DMS53 (cell line): ENCODE results near the gene CACNG6.
A peak's percentile ranks its signal among the peaks of the same experiment; 100 is the strongest.

Experiments used
- DNase-seq: peaks from one replicate; lab custom pipeline; 2025; lab: John Stamatoyannopoulos, UW

CACNG6 gene

DNA sequence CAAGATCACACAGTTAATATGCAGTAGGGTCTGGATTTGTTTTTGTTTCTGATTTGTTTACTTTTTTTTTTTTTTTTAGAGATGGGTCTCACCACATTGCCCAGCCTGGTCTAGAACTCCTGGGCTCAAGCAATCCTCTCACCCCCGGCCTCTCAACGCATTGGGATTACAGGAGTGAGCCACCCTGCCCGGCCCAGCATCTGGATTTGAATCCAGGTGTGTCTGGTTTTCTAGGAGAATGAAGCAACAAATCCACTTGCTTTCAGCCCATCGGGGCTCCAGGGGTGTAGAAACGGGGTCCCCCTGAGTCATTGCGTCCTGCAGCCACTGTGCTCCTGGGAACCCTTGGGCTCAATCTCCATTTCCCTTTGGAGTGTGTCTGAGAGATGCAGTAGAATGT, 22.1 kb upstream of the CACNG6 start:
- DNase-seq, result no peak

DNA sequence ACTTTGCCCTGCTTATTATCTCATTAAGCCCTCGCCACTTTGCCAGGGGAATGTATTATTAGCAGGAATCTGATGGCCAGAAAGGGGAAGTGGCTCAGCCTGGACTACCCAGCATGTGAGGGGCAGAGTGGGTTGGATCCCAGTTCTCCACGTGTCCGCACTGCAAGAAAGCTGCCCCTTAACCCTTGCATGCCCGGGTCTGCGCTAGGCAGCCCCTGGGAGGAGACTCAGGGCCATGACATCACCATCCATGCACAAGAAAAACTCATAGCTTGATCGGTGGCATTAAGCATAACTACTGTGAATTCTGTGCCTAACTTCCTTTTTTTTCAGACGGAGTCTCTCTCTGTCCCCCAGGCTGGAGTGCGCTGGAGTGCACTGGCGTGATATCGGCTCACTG, 19.8 kb upstream of the CACNG6 start:
- DNase-seq, result no peak

DNA sequence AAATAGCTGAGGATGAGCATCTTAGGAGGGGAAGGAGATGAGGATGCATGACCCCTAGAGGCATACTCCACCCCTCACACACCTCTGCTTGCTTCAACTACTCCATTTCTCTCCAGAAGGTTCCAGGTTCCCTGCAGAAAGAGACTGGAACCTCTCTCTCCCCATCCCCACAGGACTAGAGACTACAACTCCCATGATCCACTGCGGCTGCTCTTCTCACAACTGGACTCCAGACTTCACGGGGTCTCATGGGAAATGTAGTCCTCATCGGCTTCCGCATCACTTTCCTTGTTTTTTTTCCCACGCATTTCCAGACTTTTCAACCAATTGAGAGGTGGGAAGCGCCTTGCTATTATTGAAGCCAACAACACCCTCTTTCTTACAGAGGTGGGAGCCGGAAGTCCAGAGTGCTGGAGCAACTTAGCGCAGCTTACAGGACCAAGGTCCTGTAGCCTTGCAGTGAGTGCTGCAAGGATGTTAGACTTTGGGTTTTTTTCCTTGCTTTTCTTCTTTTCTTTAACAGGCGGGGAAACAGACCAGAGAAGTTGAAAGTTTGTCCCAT, 13.9 kb upstream of the CACNG6 start:
- DNase-seq, result peak; percentile 65

DNA sequence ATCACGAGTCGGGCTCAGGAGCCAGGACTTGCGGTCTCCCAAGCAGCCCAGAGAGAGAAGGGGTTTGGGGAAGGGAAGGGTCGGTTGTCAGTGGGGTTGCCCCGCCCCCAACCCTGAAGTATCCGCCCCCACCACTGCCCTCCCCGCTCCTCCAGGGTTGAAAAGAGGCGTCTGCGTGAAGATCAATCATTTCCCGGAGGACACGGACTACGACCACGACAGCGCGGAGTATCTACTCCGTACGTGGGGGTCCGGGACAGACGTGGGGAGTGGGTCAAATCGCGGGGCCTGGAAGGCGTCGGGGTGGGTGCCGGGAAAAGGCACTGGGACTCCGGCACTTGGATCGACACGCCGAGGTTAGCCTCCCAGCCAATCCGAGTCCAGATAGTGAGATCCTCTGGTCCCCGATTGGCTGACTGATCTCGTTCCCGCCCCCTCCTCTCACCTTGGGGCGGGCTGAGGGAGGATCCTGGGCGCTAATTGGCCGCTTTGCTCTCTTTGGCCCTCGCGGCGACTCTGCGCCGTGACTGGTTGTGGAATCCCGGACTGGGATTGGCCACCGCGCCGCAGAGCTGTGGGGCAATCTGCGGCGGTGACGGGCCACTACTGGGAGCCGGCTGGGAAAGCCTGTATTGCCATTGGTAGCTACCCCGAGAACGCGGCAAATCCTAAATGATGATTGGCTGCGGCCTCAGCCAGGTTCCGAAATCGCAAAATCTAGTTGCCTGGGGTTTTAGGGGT, 13.3 kb upstream of the CACNG6 start:
- no peak for DNase-seq

DNA sequence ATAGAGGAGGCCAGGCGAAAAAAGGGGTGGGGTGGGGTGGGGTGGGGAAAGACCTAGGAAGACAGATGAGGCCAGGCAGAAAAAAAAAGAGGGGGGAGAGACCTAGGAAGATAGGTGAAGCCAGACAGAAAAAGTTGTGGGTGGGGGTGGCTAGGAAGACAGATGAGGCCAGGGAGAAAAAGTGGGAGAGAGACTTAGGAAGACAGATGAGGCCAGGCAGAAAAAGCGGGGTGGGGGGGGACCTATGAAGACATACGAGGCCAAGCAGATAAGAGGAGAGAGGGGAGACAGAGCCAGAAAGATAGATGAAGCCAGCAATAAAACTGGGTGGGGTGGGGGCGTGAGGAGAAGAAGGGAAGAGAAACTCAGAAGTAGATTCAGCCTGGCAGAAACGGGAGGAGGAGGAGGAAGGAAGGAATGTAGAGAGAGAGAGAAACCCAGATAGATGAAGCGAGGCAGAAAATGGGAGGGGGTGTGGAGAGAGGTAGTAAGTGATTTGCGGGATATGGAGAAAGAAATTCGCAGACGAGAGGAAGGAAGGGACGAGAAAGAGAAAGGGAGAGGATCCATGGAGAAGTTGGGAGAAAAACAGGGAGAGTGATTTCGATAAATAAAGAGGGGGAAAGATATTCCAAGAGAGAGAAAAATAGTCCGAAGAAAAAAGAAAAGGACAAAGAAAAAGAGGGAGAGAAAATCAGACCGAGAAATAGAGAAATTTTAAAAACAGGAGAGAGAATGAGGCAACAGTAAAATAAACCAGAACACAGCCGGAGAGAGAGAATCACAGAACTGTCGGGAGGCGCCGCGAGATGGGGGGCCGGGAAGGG, 12.2 kb upstream of the CACNG6 start:
- DNase-seq, result no peak

DNA sequence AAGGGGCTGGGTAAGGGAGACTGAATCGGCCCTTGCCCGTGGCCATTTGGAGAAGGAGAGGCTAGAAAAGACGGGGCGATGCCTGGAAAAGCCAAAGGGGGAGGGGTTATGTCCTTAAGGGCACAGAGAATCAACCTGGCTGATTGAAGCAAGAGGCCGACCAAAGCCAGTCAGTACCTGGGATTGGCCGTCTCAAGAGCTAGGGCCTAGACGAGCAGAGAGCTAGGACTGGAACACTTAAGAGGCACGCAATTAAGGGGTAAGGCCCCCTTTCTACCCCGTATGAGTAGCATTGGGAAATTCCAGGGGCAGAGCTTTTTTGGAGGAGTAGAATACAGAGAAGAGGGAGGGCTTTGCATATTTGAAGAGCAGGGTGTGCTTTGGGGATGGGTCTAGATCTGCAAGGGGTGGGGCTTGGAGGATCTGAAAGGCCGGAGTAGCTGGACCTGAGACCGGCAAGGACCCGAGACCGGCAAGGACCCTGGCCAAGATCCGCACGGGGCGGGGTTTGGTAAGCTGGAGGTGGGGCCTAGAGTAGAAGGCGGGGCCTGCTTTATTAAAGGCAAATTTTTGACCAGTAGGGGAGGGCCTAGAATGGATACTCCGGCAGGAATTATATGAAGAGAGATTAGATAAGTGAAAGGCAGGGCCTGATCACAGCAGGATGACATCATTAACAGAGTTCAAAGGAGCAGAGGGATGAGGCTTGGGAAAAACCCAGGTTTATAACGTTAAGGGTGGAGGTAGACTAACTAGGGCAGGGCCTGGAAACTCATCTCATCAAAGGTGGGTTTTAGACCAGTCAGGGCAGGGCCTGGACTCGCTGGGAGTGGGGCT, 10.7 kb upstream of the CACNG6 start:
- no peak for DNase-seq

- no peak for DNase-seq
These were observed 10.0 kb upstream of the CACNG6 start for GRCh38 chr19:53981376-53981951.

DNA sequence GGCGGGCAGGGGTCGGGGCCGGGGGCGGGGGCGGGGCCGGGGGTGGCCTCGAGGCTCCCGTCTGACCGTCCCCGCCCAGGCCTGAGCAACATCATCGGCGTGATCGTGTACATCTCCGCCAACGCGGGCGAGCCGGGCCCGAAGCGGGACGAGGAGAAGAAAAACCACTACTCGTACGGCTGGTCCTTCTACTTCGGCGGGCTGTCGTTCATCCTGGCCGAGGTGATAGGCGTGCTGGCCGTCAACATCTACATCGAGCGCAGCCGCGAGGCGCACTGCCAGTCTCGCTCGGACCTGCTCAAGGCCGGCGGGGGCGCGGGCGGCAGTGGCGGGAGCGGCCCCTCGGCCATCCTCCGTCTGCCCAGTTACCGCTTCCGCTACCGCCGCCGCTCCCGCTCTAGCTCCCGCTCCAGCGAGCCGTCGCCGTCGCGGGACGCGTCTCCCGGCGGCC, 9.4 kb upstream of the CACNG6 start:
- no peak for DNase-seq

- DNase-seq, result no peak
These were observed 8.8 kb upstream of the CACNG6 start for GRCh38 chr19:53982611-53983010.

DNA sequence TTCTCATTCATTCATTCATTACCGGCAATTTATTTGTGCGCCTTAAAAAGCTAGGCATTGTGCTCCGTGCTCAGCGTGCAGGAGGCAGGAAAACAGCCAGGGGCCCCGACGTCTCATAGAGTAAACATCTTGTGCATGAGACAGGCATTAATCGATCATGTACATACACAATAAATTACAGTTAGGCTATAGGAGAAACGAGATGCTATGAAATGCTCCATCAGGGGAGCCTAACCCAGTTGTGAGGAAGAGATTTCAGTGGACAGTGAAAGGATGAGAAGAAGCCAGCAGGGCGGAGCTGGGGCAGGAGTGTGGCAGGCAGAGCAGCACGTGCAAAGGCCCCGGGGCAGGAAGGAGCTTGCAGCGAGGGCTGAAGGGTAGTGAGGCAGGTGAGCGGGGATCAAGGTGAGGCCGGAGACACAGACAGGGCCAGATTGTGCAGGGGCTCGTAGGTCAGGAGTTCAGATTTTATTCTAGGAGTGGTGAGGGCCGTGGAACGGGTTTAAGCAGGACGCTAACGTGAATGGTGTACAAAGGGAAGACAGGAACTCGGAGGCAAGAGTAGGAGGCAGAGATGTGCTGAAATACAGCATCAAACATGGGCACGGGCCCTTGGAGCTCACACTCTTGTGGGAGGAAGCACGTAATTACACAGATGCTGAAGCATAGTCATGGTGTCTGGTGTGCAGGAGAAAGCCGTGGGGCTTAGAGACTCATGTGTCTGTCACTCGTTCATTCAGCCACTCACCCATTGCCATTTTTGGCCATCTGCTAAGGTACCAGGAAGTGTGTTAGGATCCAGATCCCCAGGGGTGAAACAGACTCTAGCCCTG, 7.8 kb upstream of the CACNG6 start:
- no peak for DNase-seq

DNA sequence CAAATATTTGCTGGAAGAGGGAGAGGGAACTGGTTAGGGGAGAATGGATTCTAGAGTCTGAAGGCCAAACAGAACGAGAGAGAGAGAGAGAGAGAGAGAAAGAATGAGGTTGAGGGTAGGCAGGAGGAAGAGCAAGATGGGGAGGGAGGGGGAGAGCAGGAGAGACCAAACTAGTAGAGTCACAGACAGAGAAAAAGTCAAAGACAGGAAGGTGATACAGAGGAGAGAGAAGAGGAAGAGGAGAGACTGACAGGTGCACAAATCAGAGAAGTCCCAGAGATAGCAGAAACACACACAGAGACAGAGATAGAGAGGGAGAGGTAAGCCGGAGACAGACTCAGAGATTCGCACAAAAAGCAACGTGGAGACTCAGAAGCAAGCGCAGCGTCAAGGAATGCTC, 5.6 kb upstream of the CACNG6 start:
- DNase-seq, result no peak

- DNase-seq, result no peak
These were observed 2.5 kb upstream of the CACNG6 start for GRCh38 chr19:53988981-53989380.

GRCh38 chr19:53989600-53990533, 1.6 kb upstream of the CACNG6 start:
- DNase-seq, result no peak

DNA sequence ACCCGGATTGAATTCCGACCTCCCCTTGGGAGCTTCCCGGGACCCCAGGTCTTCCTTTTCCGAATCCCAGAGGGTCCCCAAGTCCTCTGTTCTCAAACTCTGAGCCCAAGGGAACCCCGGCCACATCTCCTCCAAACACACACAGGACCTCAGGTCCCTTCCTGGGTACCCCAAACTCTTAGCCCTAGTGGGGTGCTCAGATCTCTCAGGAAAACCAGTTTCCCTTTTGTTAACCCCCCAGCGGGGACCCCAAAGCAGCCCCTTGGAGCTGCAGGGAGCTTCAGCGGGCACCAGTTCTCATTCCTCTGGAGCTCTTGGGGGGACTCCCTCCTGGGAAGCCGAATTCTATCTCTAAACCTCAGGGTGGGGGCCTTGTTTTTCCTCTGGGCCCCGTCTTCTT, 774 bp downstream of the CACNG6 start:
- no peak for DNase-seq

- DNase-seq, result no peak
These were observed 1.4 kb downstream of the CACNG6 start for GRCh38 chr19:53992815-53993214.

DNA sequence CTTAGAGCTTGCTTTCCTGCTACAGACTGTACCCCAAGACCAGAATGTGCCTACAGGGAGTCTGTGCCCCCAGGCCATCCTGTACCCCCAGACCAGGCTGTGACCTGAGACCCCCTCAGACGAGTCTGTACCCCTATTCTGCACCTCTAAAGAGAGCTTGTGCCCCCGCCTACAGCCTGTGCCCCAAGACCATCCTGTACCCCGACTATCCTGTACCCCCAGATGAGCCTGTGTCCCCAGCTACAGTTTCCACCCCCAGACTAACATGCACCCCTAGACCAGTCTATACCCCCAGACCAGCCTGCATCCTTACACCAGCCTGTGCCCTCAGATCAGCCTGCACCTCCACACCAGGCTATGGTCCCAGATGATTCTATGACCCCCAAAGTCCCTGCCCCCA, 2.0 kb downstream of the CACNG6 start:
- DNase-seq, result no peak

DNA sequence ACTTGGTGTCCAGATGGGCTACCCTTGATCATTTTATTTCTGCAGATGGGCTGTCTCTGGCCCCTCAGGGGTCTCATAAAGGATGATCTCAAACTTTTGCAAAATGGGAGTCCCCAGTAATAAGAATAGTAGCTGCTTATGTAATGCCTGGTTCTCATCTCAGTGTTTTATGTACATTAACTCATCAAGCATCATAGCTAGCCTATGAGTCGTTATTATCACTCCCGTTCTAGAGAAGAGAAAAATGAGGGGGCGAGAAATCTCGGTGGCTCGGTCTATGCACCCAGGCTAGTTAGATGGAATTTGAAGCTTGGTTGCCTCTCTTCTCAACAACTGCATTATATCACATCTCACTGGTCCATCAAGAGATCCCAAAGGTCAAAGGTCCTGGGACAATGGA, 3.4 kb downstream of the CACNG6 start:
- DNase-seq, result no peak

GRCh38 chr19:53998223-53998622, 6.8 kb downstream of the CACNG6 start:
- no peak for DNase-seq

- no peak for DNase-seq
These were observed 8.3 kb downstream of the CACNG6 start for GRCh38 chr19:53999694-54000093.

DNA sequence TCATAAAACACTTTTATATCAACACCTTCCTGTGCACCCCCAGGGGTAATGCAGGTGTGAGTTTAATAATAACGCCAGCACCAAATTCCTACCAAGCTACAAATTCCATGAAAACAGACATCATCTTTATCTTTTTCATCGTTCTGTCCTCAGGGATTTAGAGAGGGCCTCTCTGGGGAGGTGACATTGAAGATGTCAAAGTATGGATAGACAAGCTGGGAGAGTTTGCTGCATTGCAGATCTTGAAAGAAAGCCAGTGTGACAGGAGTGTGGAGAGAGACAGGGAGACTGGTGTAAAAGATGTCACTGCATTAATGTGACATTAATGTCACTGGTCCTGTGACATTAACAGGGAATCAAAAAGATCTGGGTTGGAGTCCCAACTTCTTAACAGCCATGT, 10.1 kb downstream of the CACNG6 start:
- DNase-seq, result no peak
